ENCODE measurements around the gene HNRNPUL2. TPM values are rescaled to one million over a fixed set of nuclear protein-coding genes. Genes with fewer than 3 reads are reported as not detected.

HNRNPUL2 gene
- total and polyA plus RNA-seq, 5 experiments from 2014 or later = 0.99 to 84.0 (median 3.0) TPM

DNA sequence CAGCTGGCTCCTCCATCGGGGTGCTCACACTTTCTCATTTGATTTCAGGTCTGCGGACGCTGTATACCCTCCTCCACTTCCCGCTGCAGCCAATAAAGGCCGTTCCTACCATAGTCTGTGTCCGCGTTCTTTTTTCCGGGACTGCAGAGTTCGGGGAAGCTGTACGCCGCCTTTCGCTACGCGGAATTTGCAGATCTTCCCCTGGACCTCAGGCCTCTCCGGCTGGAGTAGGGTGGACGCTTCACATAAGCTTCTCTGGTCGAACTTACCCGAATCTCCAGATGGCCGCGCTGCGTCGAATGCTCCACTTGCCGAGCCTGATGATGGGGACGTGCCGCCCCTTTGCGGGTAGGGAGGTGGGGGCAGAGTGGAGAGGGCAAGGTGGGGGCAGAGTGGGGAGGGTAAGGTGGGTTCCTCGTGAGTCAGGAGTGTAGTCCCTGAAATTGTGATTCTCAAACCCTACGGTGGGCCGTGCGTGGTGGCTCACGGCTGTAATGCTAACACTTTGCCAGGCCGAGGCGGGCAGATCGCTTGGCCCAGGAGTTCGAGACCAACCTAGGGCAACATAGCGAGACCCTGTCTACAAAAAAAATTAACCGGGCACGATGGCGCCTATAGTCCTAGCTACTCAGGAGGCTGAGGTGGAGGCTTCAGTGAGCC, 61.5 kb downstream of the HNRNPUL2 start:
- no peaks in the 10 kb centered on the region for H3K27me3 Mint-ChIP-seq
- POLR2A ChIA-PET = interaction anchor here (0.7 to 14.7 kb wide), 45 partner anchors 9 to 1570 kb away, joined by 3 to 541 read pairs (median 10); partner anchors contain the start of genes B3GAT3, BSCL2, EEF1G and EML3

DNA sequence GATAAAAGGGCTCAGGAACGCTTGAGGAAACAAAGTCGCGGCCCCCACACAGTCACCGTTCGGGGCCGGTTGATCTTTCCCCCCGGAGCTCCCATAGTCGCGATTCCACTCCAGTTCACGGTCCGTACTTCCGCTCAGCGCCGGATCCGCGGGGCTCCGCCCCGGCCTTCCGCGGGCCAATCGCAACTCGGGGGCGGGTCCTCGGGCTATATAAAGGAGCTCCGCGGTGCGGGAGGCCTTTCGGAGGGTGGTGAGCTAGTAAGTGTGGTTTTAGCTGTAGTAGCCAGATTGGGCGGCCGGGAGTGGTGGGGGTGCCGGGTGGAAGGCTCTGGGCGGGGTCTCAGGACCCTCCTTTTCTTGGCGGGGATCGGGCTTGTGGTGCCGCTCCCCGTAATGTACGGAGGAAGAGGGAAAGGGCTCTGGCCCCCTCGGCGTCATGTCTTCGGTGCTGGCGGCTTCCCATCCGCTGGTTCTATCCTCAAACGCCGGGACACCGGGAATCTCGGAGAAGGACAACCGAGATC, 62.1 kb downstream of the HNRNPUL2 start, which contains the start of the genes C11orf98 and CSKMT:
TSS of gene C11orf98 (minus strand) at position 136 of the 524 bp plus-strand sequence. CDS start at position 95, 41 bp downstream.
TSS of gene CSKMT (plus strand) at position 238 of the 524 bp plus-strand sequence. CDS start 568 bp downstream, outside the sequence.
- Mint-ChIP-seq H3K27me3 (no peaks in the 10 kb centered on the region), H3K27ac (peak within 1 kb of the TSS; percentile 86 to 97 (median 96)), H3K36me3 (peaks cover 5 to 33% (median 7%) of the 10 kb centered on the region in 3 donors), H3K4me3 (peak within 1 kb of the TSS; percentile 94 to 98 (median 95)), H3K4me1 (peaks cover 22 to 49% (median 42%) of the 10 kb centered on the region in 4 donors), H3K9me3 (no peaks in the 10 kb centered on the region)
- POLR2A ChIA-PET = interaction anchor here (0.6 to 14.7 kb wide), 49 partner anchors 10 to 1571 kb away, joined by 3 to 541 read pairs (median 7); partner anchors contain the start of genes B3GAT3, BSCL2, EEF1G and EML3
- ATAC-seq = peak; percentile 89 to 91
- DNase-seq = peak; percentile 89 to 98 (median 96)

More for the DNA sequence above, 61.5 kb downstream of the HNRNPUL2 start:
- H3K27ac Mint-ChIP-seq = peak overlapping the region; percentile 86 to 97 (median 96)
- peak overlapping the region; percentile 94 to 98 (median 95) for H3K4me3 Mint-ChIP-seq
- H3K4me1 Mint-ChIP-seq = peaks cover 22 to 55% (median 45%) of the 10 kb centered on the region in 4 donors
- H3K36me3 Mint-ChIP-seq = peaks cover 5 to 33% (median 7%) of the 10 kb centered on the region in 3 donors
- DNase-seq (peak in 9 of 10 donors; percentile 44 to 79 (median 55)), ATAC-seq (peak; percentile 22 to 31)
- no peaks in the 10 kb centered on the region for H3K9me3 Mint-ChIP-seq

DNA sequence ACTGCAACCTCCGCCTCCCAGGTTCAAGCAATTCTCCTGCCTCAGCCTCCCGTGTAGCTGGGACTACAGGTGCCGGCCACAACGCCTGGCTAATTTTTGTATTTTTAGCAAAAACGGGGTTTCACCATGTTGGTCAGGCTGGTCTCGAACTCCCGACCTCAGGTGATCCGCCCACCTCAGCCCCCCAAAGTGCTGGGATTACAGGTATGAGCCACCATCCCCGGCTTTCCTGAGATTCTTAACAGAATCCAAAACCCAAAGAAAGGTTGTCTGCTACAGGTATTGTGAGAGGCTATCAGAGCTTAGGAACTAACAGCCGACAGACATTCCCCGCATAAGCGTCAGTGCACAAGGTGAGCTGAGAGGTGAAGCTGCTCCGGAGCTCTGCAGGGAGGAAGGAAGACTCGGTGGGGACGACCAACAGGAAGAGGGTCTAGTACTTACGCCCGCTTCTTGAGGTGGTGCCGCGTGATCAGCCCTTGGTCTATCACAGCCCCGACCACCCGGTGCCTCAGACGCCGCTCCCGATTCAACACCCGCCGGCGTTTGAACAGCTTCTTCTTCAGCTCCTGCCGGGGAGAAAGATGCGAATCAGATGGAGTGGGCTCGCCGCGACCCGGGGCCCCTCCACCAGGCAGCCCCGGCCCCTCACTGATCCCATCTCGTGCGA, 62.7 kb downstream of the HNRNPUL2 start:
- Mint-ChIP-seq H3K9me3 (no peaks in the 10 kb centered on the region), H3K36me3 (peaks cover 5 to 33% (median 7%) of the 10 kb centered on the region in 3 donors), H3K4me1 (peaks cover 21 to 44% (median 40%) of the 10 kb centered on the region in 4 donors), H3K4me3 (peak overlapping the region; percentile 94 to 98 (median 95)), H3K27me3 (no peaks in the 10 kb centered on the region), H3K27ac (peak overlapping the region; percentile 86 to 97 (median 96))
- ATAC-seq (peak; percentile 61 to 71), DNase-seq (peak in 7 of 10 donors; percentile 33 to 79 (median 62))
- POLR2A ChIA-PET = interaction anchor here (0.6 to 14.7 kb wide), 44 partner anchors 11 to 1572 kb away, joined by 3 to 541 read pairs (median 10); partner anchors contain the start of genes B3GAT3, BSCL2, EEF1G and EML3

Other genes starting within 250 kb of the HNRNPUL2 start
- gene AHNAK, start 180.7 kb downstream of the HNRNPUL2 start, total RNA-seq = 100 to 1,000 TPM; 227 to 231 TPM
- gene AHNAK, start 180.7 kb downstream of the HNRNPUL2 start, polyA plus RNA-seq = 10 to 100 TPM in 1 of 3 donors, 1 to 10 TPM in 2; 7.7 to 19.8 (median 9.4) TPM
- 1,000 to 10,000 TPM; 2,038 to 2,092 TPM for gene EEF1G, start 153.6 kb downstream of the HNRNPUL2 start, total RNA-seq
- 1,000 to 10,000 TPM; 1,637 to 2,152 (median 1,960) TPM for gene EEF1G, start 153.6 kb downstream of the HNRNPUL2 start, polyA plus RNA-seq
- gene TUT1, start 135.9 kb downstream of the HNRNPUL2 start, total RNA-seq = 10 to 100 TPM; 46.4 to 50.9 TPM
- gene TUT1, start 135.9 kb downstream of the HNRNPUL2 start, polyA plus RNA-seq = 10 to 100 TPM; 12.8 to 24.4 (median 16.9) TPM
- 100 to 1,000 TPM; 170 to 178 TPM for gene MTA2, start 125.6 kb downstream of the HNRNPUL2 start, total RNA-seq
- 10 to 100 TPM; 15.8 to 32.6 (median 21.5) TPM for gene MTA2, start 125.6 kb downstream of the HNRNPUL2 start, polyA plus RNA-seq
- 100 to 1,000 TPM; 251 to 255 TPM for gene EML3, start 114.7 kb downstream of the HNRNPUL2 start, total RNA-seq
- gene EML3, start 114.7 kb downstream of the HNRNPUL2 start, polyA plus RNA-seq = 10 to 100 TPM; 14.8 to 23.7 (median 15.7) TPM
- 1 to 10 TPM; 5.4 to 6.1 TPM for gene ROM1, start 114.2 kb downstream of the HNRNPUL2 start, total RNA-seq
- gene ROM1, start 114.2 kb downstream of the HNRNPUL2 start, polyA plus RNA-seq = 1 to 10 TPM in 2 of 3 donors, under 1 TPM in 1; 0.82 to 1.9 (median 1.8) TPM
- 10 to 100 TPM; 79.8 to 83.8 TPM for gene B3GAT3, start 105.5 kb downstream of the HNRNPUL2 start, total RNA-seq
- gene B3GAT3, start 105.5 kb downstream of the HNRNPUL2 start, polyA plus RNA-seq = 10 to 100 TPM; 35.6 to 51.3 (median 40.3) TPM
- 100 to 1,000 TPM; 326 to 327 TPM for gene GANAB, start 80.8 kb downstream of the HNRNPUL2 start, total RNA-seq
- 100 to 1,000 TPM; 171 to 197 (median 174) TPM for gene GANAB, start 80.8 kb downstream of the HNRNPUL2 start, polyA plus RNA-seq
- gene INTS5, start 74.2 kb downstream of the HNRNPUL2 start, total RNA-seq = 10 to 100 TPM; 25.8 to 27.4 TPM
- 10 to 100 TPM; 27.7 to 58.3 (median 45.6) TPM for gene INTS5, start 74.2 kb downstream of the HNRNPUL2 start, polyA plus RNA-seq
- 10 to 100 TPM; 51.8 to 58.0 TPM for gene C11orf98, start 62.2 kb downstream of the HNRNPUL2 start, total RNA-seq
- 100 to 1,000 TPM in 2 of 3 donors, 10 to 100 TPM in 1; 99.9 to 149 (median 117) TPM for gene C11orf98, start 62.2 kb downstream of the HNRNPUL2 start, polyA plus RNA-seq
- 10 to 100 TPM; 43.6 to 45.0 TPM for gene CSKMT, start 62.1 kb downstream of the HNRNPUL2 start, total RNA-seq
- 1 to 10 TPM; 1.8 to 3.7 (median 3.4) TPM for gene CSKMT, start 62.1 kb downstream of the HNRNPUL2 start, polyA plus RNA-seq
- 1 to 10 TPM; 5.4 to 6.6 TPM for gene UQCC3, start 55.8 kb downstream of the HNRNPUL2 start, total RNA-seq
- 1 to 10 TPM; 9.1 to 9.7 (median 9.6) TPM for gene UQCC3, start 55.8 kb downstream of the HNRNPUL2 start, polyA plus RNA-seq
- gene LBHD1, start 55.2 kb downstream of the HNRNPUL2 start, total RNA-seq = 10 to 100 TPM; 29.5 to 30.9 TPM
- 1 to 10 TPM; 2.4 to 8.3 (median 4.4) TPM for gene LBHD1, start 55.2 kb downstream of the HNRNPUL2 start, polyA plus RNA-seq
- gene UBXN1, start 48.4 kb downstream of the HNRNPUL2 start, total RNA-seq = 100 to 1,000 TPM; 214 to 218 TPM
- 100 to 1,000 TPM; 188 to 219 (median 218) TPM for gene UBXN1, start 48.4 kb downstream of the HNRNPUL2 start, polyA plus RNA-seq
- gene LRRN4CL, start 37.9 kb downstream of the HNRNPUL2 start, total RNA-seq = under 1 TPM in 1 of 2 experiments, not detected in 1; 0.36 TPM
- gene LRRN4CL, start 37.9 kb downstream of the HNRNPUL2 start, polyA plus RNA-seq = not detected
- gene BSCL2, start 20.0 kb downstream of the HNRNPUL2 start, total RNA-seq = 10 to 100 TPM; 37.0 to 50.7 TPM
- gene BSCL2, start 20.0 kb downstream of the HNRNPUL2 start, polyA plus RNA-seq = 10 to 100 TPM; 58.2 to 65.0 (median 58.8) TPM
- gene GNG3, start 19.8 kb downstream of the HNRNPUL2 start, total RNA-seq = not detected
- gene GNG3, start 19.8 kb downstream of the HNRNPUL2 start, polyA plus RNA-seq = under 1 TPM in 1 of 3 donors, not detected in 2; 0.27 TPM
- 10 to 100 TPM; 46.1 to 47.6 TPM for gene TTC9C, start 1.0 kb upstream of the HNRNPUL2 start, total RNA-seq
- 10 to 100 TPM in 2 of 3 donors, 1 to 10 TPM in 1; 8.5 to 18.8 (median 15.4) TPM for gene TTC9C, start 1.0 kb upstream of the HNRNPUL2 start, polyA plus RNA-seq
- gene ZBTB3, start 26.7 kb upstream of the HNRNPUL2 start, total RNA-seq = 10 to 100 TPM; 27.3 to 27.6 TPM
- 1 to 10 TPM; 2.1 to 6.7 (median 3.6) TPM for gene ZBTB3, start 26.7 kb upstream of the HNRNPUL2 start, polyA plus RNA-seq
- 10 to 100 TPM; 87.8 to 94.0 TPM for gene POLR2G, start 34.1 kb upstream of the HNRNPUL2 start, total RNA-seq
- gene POLR2G, start 34.1 kb upstream of the HNRNPUL2 start, polyA plus RNA-seq = 100 to 1,000 TPM; 255 to 266 (median 259) TPM
- 10 to 100 TPM; 28.6 to 34.9 TPM for gene TAF6L, start 43.9 kb upstream of the HNRNPUL2 start, total RNA-seq
- 10 to 100 TPM in 1 of 3 donors, 1 to 10 TPM in 2; 8.7 to 10.8 (median 8.9) TPM for gene TAF6L, start 43.9 kb upstream of the HNRNPUL2 start, polyA plus RNA-seq
- 10 to 100 TPM; 66.2 to 71.5 TPM for gene TMEM179B, start 59.9 kb upstream of the HNRNPUL2 start, total RNA-seq
- gene TMEM179B, start 59.9 kb upstream of the HNRNPUL2 start, polyA plus RNA-seq = 100 to 1,000 TPM; 109 to 126 (median 122) TPM
- gene TMEM223, start 64.5 kb upstream of the HNRNPUL2 start, total RNA-seq = 10 to 100 TPM; 15.0 to 16.5 TPM
- 10 to 100 TPM; 39.1 to 57.8 (median 45.5) TPM for gene TMEM223, start 64.5 kb upstream of the HNRNPUL2 start, polyA plus RNA-seq
- 100 to 1,000 TPM; 185 to 191 TPM for gene NXF1, start 78.0 kb upstream of the HNRNPUL2 start, total RNA-seq
- gene NXF1, start 78.0 kb upstream of the HNRNPUL2 start, polyA plus RNA-seq = 10 to 100 TPM; 38.4 to 82.9 (median 62.8) TPM
- gene STX5, start 104.6 kb upstream of the HNRNPUL2 start, total RNA-seq = 10 to 100 TPM; 55.6 to 61.7 TPM
- 10 to 100 TPM; 25.4 to 30.4 (median 26.2) TPM for gene STX5, start 104.6 kb upstream of the HNRNPUL2 start, polyA plus RNA-seq
- gene TEX54, start 105.4 kb upstream of the HNRNPUL2 start, total RNA-seq = under 1 TPM; 0.88 to 0.91 TPM
- gene TEX54, start 105.4 kb upstream of the HNRNPUL2 start, polyA plus RNA-seq = 1 to 10 TPM; 1.6 to 2.2 (median 1.7) TPM
- 100 to 1,000 TPM; 129 to 130 TPM for gene WDR74, start 112.1 kb upstream of the HNRNPUL2 start, total RNA-seq
- gene WDR74, start 112.1 kb upstream of the HNRNPUL2 start, polyA plus RNA-seq = 10 to 100 TPM; 35.7 to 64.0 (median 49.4) TPM
- gene SLC3A2, start 153.4 kb upstream of the HNRNPUL2 start, total RNA-seq = 100 to 1,000 TPM; 352 to 353 TPM
- gene SLC3A2, start 153.4 kb upstream of the HNRNPUL2 start, polyA plus RNA-seq = 100 to 1,000 TPM; 119 to 164 (median 125) TPM
- not detected for gene CHRM1, start 193.9 kb upstream of the HNRNPUL2 start, total RNA-seq
- not detected for gene CHRM1, start 193.9 kb upstream of the HNRNPUL2 start, polyA plus RNA-seq

Data from naive thymus-derived CD8-positive, alpha-beta T cell (primary cell).